K562 (cell line): Measurements from ENCODE around the gene ANXA1. TPM values are rescaled to one million over a fixed set of nuclear protein-coding genes. Genes with fewer than 3 reads are reported as not detected.
A peak's percentile ranks its signal among the peaks of the same experiment; 100 is the strongest.

Experiments
- FOSL1 ChIP-seq: fragments of 200-800 bp; sonication (Bioruptor generic); conservative IDR thresholded peaks from 2 replicates; pipeline ENCODE4 v1.6.1; 2016; ENCODE audit warnings: missing genetic modification characterization, missing compliant biosample characterization
- NCOA4 ChIP-seq: fragments of 450-650 bp; IDR thresholded peaks from 2 replicates; pipeline ENCODE4 v1.6.1; 2018; ENCODE audit warnings: mild to moderate bottlenecking; ENCODE audit not compliant: partially characterized antibody
- NR3C1 ChIP-seq: sonication (generic); formaldehyde crosslinking; IDR thresholded peaks from 2 replicates; pipeline ENCODE4 v1.8.1; 2022; ENCODE audit warnings: missing genetic modification reagents
- PRDM10 ChIP-seq: fragments of 450-650 bp; IDR thresholded peaks from 2 replicates; pipeline ENCODE4 v1.6.1; 2018; ENCODE audit not compliant: partially characterized antibody
- ZBTB49 ChIP-seq: sonication (generic); formaldehyde crosslinking; IDR thresholded peaks from 2 replicates; pipeline ENCODE4 v1.8.0; 2022; ENCODE audit warnings: missing genetic modification reagents, mild to moderate bottlenecking, borderline replicate concordance
- polyA plus RNA-seq, 8 experiments: library from polyadenylated mRNA; depleted of rRNA in 4 of 8; stranded (reverse) in 5 of 8; unstranded in 3 of 8; fragments of >200 nt; fragmentation: Nextera tagmentation in 2 of 8; fragmentation: Illumina TruSeq in 1 of 8; extraction: Ambion mirVana in 2 of 8; extraction: Trizol in 1 of 8; gene quantifications; 2 replicates each; pipeline versions ENCODE4 v1.2.1 to v1.2.3, GENCODE V29; 2011 to 2014; ENCODE audit warnings: inconsistent platforms in 1 of 8, missing spikeins in 1 of 8
- total RNA-seq, 7 experiments: library from RNA; depleted of rRNA in 6 of 7; stranded (reverse); fragments of >200 nt in 6 of 7; fragmentation: Illumina TruSeq in 2 of 7; extraction: Trizol in 2 of 7; gene quantifications; 2 replicates each; pipeline versions ENCODE4 v1.2.1 to v1.2.3, GENCODE V29; 2011 to 2021; ENCODE audit warnings: low replicate concordance in 1 of 7

Gene ANXA1
- total and polyA plus RNA-seq, 9 of the 15 experiments (the other 6 are each of a cell fraction or from before 2014, with no cell fraction given), result 406 to 1,298 (median 620) TPM

GRCh38 chr9:73125651-73126050 lies 26.0 kb upstream of the ANXA1 start (continued):
- no peak for TF ChIP-seq PRDM10
- no peak for TF ChIP-seq NR3C1 (CRISPR knock-in tag)
- no peak for TF ChIP-seq NCOA4
- TF ChIP-seq FOSL1 (tag), result 0 out of 2 replicates have a peak, but pooled peaks have one; percentile 18
- TF ChIP-seq ZBTB49 (CRISPR knock-in tag), result no peak
